Transverse colon (tissue), 4 donors: ENCODE data around the gene FRAS1.

ENCODE experiments used
- CTCF ChIP-seq, 5 experiments: fragments of 200-600 bp in 3 of 5; fragments of 450-650 bp in 2 of 5; sonication (generic) in 3 of 5; IDR thresholded peaks; 1 replicate in 2 of 5; 2 replicates in 3 of 5; pipeline ENCODE4 v1.5.1; 2016 to 2017; ENCODE audit warnings: antibody characterized with exemption in 5 of 5, inconsistent platforms in 3 of 5, mild to moderate bottlenecking in 2 of 5, moderate library complexity in 1 of 5
- EP300 ChIP-seq: sonication (generic); formaldehyde crosslinking; IDR thresholded peaks from one replicate; pipeline ENCODE4 v1.6.1; 2017; ENCODE audit warnings: antibody characterized with exemption, low read depth
- POLR2A ChIP-seq: fragments of 450-650 bp; IDR thresholded peaks from one replicate; pipeline ENCODE4 v1.6.1; 2016; ENCODE audit warnings: antibody characterized with exemption, mild to moderate bottlenecking, moderate library complexity
- POLR2AphosphoS5 ChIP-seq, 3 donors: sonication (generic); formaldehyde crosslinking; IDR thresholded peaks; one replicate each; pipeline ENCODE4 v1.6.1; 2016; ENCODE audit warnings: antibody characterized with exemption in 3 of 3

GRCh38 chr4:78242071-78242470 is 184.9 kb downstream of the FRAS1 start:
- TF ChIP-seq CTCF (IDR thresholded peaks at IDR 0.05), result no peak
- no peak for TF ChIP-seq EP300
- TF ChIP-seq POLR2AphosphoS5 (IDR thresholded peaks at IDR 0.05), result no peak
- no peak for TF ChIP-seq POLR2A
